Smooth muscle cell (in vitro differentiated cells): ENCODE results near the gene DUSP3. TPM values are rescaled to one million over a fixed set of nuclear protein-coding genes. Genes with fewer than 3 reads are reported as not detected.
A peak's percentile ranks its signal among the peaks of the same experiment; 100 is the strongest.

Source experiments
- DNase-seq: peaks from one replicate; lab custom pipeline; 2025; ENCODE audit not compliant: unreplicated experiment; lab: John Stamatoyannopoulos, UW
- H2AFZ ChIP-seq: fragments of 200-600 bp; sonication (generic); 2 replicates; pipeline ENCODE4 v1.6.0; 2016; ENCODE audit warnings: antibody characterized with exemption, low read depth, mild to moderate bottlenecking
- H3F3A ChIP-seq: fragments of 200-600 bp; sonication (generic); 2 replicates; pipeline ENCODE4 v1.6.0; 2017; ENCODE audit warnings: antibody characterized with exemption, low read depth
- H3K27ac ChIP-seq: fragments of 200-600 bp; sonication (generic); 2 replicates; pipeline ENCODE4 v1.5.1; 2016; ENCODE audit warnings: low read depth, mild to moderate bottlenecking
- H3K27me3 ChIP-seq: fragments of 200-600 bp; sonication (generic); 2 replicates; pipeline ENCODE4 v1.6.1; 2016; ENCODE audit warnings: low read depth, mild to moderate bottlenecking
- H3K36me3 ChIP-seq: fragments of 200-600 bp; sonication (generic); 2 replicates; pipeline ENCODE4 v1.5.1; 2016; ENCODE audit warnings: low read depth
- H3K4me1 ChIP-seq: fragments of 200-600 bp; sonication (generic); 2 replicates; pipeline ENCODE4 v1.5.1; 2016; ENCODE audit warnings: low read depth
- H3K4me2 ChIP-seq: fragments of 200-600 bp; sonication (generic); 2 replicates; pipeline ENCODE4 v1.6.0; 2016; ENCODE audit warnings: mild to moderate bottlenecking
- H3K4me3 ChIP-seq: fragments of 200-600 bp; sonication (generic); 2 replicates; pipeline ENCODE4 v1.5.1; 2016; ENCODE audit warnings: mild to moderate bottlenecking
- H3K79me2 ChIP-seq: fragments of 200-600 bp; sonication (generic); 2 replicates; pipeline ENCODE4 v1.6.0; 2016; ENCODE audit warnings: low read depth, mild to moderate bottlenecking
- H3K9ac ChIP-seq: fragments of 200-600 bp; sonication (generic); 2 replicates; pipeline ENCODE4 v1.6.0; 2016; ENCODE audit warnings: low read depth
- H3K9me3 ChIP-seq: fragments of 200-600 bp; sonication (generic); replicated peaks from 2 replicates; pipeline ENCODE4 v1.5.1; 2016; ENCODE audit warnings: low read depth
- H4K20me1 ChIP-seq: fragments of 200-600 bp; sonication (generic); 2 replicates; pipeline ENCODE4 v1.6.0; 2016; ENCODE audit warnings: low read depth
- CTCF ChIP-seq: fragments of 200-600 bp; sonication (generic); IDR thresholded peaks from 2 replicates; pipeline ENCODE4 v1.5.1; 2017; ENCODE audit warnings: borderline replicate concordance, mild to moderate bottlenecking, antibody characterized with exemption; ENCODE audit not compliant: insufficient read depth, poor library complexity, severe bottlenecking
- WGBS: methylation state at CpG from one replicate; pipeline ENCODE4 v1.1.7; 2016; ENCODE audit warnings: low lambda C conversion rate; 5-methylcytosine and 5-hydroxymethylcytosine counted together
- polyA plus RNA-seq: library from polyadenylated mRNA; unstranded; fragments of >200 nt; fragmentation: Nextera tagmentation; extraction: Ambion mirVana; gene quantifications from 2 replicates; pipeline ENCODE4 v1.2.1, GENCODE V29; 2016
- total RNA-seq: library from RNA; depleted of rRNA; stranded (reverse); fragments of >200 nt; gene quantifications from 2 replicates; pipeline ENCODE4 v1.2.3, GENCODE V29; 2014

Gene DUSP3
- total and polyA plus RNA-seq, 2 experiments from 2014 or later: 25.6 to 34.4 TPM

- WGBS: 74% methylated on average over 4 of the region's 4 CpGs
- no peaks in the 10 kb centered on the region for H3K36me3 ChIP-seq
- H3K27ac ChIP-seq: peak overlapping the region; percentile 36
- peaks cover 17% of the 10 kb centered on the region for H3K4me1 ChIP-seq
- DNase-seq: no peak
- H2AFZ ChIP-seq: no peak overlapping the region
- H3K27me3 ChIP-seq: no peaks in the 10 kb centered on the region
- H4K20me1 ChIP-seq: no peaks in the 10 kb centered on the region
- H3K4me2 ChIP-seq: peak overlapping the region; percentile 93
- no peak for TF ChIP-seq CTCF
- no peaks in the 10 kb centered on the region for H3K79me2 ChIP-seq
- H3K9me3 ChIP-seq: no peaks in the 10 kb centered on the region
- no peak overlapping the region for H3K9ac ChIP-seq
- peaks cover 26% of the 10 kb centered on the region for H3F3A ChIP-seq
- no peak overlapping the region for H3K4me3 ChIP-seq
These were observed 57.1 kb downstream of the DUSP3 start for GRCh38 chr17:43721537-43722268.

DNA sequence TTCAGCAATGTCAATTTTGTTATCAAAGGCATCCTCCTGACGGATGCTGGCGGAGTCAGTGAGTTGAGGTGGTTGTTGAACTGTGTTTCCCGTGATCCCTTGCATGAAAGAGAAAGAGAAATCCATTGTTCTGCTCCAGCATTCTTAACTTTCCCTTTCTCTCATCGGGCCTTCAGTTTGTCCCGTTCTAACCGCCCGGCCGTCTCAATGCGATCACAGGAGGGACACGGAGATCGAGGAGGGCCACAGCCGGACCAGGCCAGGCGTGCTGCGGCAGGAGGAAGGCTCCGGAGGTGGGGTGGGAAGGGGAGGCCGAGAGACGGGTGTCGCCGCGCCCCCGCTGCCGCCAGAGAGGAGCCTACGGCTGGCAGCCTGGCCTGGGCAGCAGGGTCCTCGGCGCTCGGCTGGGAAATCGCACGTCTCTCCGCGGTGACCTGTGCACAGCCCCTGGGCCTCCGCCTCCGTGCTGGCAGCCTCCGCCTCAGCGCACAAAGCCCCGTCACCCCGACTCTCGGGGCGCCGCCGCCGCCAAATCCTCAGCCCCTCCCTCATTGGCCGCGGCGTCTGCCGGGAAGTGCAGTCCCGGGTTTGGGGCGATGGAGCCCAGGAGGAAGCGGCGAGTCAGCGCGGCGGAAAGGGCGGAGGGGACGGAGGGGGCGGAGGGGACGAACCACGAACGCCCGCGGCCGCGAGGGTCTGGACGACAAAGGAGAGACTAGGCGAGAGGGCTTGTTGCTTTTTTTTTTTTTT is 58.3 kb downstream of the DUSP3 start:
- Histone ChIP-seq H3F3A (peaks cover 26% of the 10 kb centered on the region), H3K27me3 (no peaks in the 10 kb centered on the region), H3K9me3 (no peaks in the 10 kb centered on the region), H3K27ac (peak overlapping the region; percentile 65), H3K9ac (peak overlapping the region; percentile 36), H3K36me3 (no peaks in the 10 kb centered on the region), H2AFZ (peak overlapping the region; percentile 97), H3K4me2 (peak overlapping the region; percentile 93), H4K20me1 (no peaks in the 10 kb centered on the region), H3K79me2 (no peaks in the 10 kb centered on the region), H3K4me3 (peak overlapping the region; percentile 57), H3K4me1 (peaks cover 17% of the 10 kb centered on the region)
- 9% methylated on average over 44 of the region's 64 CpGs for WGBS
- DNase-seq: peak; percentile 14
- TF ChIP-seq CTCF: no peak

- no peaks in the 10 kb centered on the region for H3K79me2 ChIP-seq
- H3K4me2 ChIP-seq: peak overlapping the region; percentile 93
- H3K27me3 ChIP-seq: no peaks in the 10 kb centered on the region
- no peak overlapping the region for H3K9ac ChIP-seq
- no peak overlapping the region for H3K27ac ChIP-seq
- DNase-seq: no peak
- no peak overlapping the region for H3K4me3 ChIP-seq
- peaks cover 26% of the 10 kb centered on the region for H3F3A ChIP-seq
- no peak for TF ChIP-seq CTCF
- 73% methylated on average over 3 of the region's 3 CpGs for WGBS
- no peaks in the 10 kb centered on the region for H3K36me3 ChIP-seq
- H2AFZ ChIP-seq: peak overlapping the region; percentile 97
- H3K9me3 ChIP-seq: no peaks in the 10 kb centered on the region
- peaks cover 17% of the 10 kb centered on the region for H3K4me1 ChIP-seq
- no peaks in the 10 kb centered on the region for H4K20me1 ChIP-seq
These were observed 59.2 kb downstream of the DUSP3 start for GRCh38 chr17:43719578-43719977.
